GM19395 (cell line): Measurements from ENCODE around the gene ICA1L.

ENCODE experiments used
- ATAC-seq: cut with Tn5 transposase; IDR thresholded peaks from one replicate; pipeline ENCODE4 v1.9.1; 2021; ENCODE audit warnings: mild to moderate bottlenecking, moderate library complexity; ENCODE audit not compliant: unreplicated experiment

The ICA1L gene

DNA sequence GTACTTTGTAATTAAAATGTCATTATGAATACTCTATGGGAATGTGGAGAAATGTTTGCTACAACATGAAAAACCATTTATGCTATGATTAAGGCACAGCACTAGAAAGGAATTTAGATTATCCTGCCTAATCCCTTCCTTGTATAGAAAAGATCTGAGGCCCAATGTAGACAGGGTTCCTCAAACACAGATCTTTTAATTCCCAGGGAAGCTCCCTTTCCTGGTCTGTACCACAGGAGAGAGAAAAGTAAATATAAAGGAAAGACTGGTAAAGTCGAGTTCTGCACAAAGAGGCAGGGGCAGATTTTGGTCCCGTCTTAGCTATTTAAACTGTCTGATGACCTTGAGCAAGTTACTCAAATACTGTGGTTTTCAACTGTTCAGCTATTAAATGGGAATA lies 84.7 kb downstream of the ICA1L start:
- ATAC-seq: no peak

GRCh38 chr2:202782940-202783558 lies 88.5 kb downstream of the ICA1L start:
- no peak for ATAC-seq

GRCh38 chr2:202780514-202781021 lies 91.0 kb downstream of the ICA1L start:
- ATAC-seq: peak; percentile 95

- no peak for ATAC-seq
These were observed 93.3 kb downstream of the ICA1L start for GRCh38 chr2:202778217-202778616.

- no peak for ATAC-seq
These were observed 97.5 kb downstream of the ICA1L start for GRCh38 chr2:202774104-202774503.

- ATAC-seq: no peak
These were observed 98.1 kb downstream of the ICA1L start for GRCh38 chr2:202773301-202773973.

DNA sequence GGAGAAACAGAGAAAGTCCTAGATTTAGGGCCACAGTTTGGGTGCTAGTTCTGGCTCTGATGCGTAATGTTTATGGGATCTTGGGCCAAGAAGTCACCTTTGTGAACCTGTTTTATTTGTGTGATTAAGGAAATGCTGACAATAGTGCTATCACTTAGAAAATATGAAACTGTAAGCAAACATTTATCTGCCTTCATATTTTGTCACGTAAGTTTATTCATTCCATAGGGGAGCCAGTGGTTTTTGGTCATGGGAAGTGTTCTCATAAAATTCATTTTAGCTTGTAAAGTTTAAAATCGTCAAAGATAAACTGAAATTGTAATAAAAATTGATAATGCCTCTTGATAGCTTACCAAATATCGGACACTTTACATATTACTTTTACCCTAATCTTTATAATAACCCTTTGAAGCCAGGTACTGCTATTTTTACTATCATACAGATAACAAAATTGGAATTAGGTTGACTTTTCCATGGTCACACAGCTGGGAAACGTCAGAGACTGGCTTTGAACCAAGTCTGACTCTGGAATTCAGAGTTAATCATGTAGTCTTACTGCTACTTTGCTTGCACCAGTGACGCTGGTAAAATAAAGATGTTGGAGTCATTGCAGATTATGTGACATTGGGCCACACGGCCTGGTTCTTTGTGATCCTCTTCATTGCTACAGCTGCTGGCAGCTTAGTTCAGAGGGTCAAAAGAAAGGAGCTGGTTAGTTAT lies 99.7 kb downstream of the ICA1L start:
- no peak for ATAC-seq

DNA sequence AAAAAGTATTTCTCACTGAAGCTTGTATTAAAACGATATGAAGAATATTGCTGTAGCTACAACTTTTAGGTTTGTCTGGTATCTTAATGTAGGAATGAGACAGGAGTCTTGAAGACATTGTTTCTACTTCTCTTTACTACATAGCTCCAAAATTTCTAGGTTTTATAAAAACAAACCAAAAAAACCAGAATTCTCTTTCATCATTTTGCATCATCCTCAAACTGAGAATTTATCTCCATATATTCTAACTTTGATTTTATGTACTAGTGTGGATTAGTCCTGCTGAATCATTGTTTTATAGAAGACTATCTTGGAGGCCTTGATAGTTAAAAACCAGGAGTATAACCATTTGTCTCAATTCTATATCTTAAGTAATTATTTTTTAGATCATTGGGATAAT lies 100.2 kb downstream of the ICA1L start:
- no peak for ATAC-seq

DNA sequence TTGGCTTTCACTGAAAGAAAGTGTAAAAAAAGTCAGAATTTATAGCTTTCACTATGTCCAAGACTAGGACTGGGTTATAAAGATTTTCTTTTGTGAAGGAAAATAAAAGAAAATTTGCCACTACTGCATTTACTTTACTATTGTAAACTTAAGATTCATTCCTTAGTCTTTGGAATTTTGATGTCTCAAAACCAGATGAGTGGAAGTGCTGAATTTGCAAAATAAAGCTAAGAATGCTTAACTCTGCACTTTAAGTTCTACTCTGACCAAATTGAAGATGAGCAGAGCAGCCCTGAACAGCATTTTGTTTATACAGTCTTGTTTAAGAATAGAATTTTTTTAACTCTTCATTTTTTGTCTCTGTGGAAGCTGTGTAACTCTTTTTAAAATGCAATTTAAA lies 102.4 kb downstream of the ICA1L start:
- ATAC-seq: no peak

GRCh38 chr2:202768273-202768672 lies 103.3 kb downstream of the ICA1L start:
- ATAC-seq: no peak

GRCh38 chr2:202765436-202765835 lies 106.1 kb downstream of the ICA1L start:
- no peak for ATAC-seq

DNA sequence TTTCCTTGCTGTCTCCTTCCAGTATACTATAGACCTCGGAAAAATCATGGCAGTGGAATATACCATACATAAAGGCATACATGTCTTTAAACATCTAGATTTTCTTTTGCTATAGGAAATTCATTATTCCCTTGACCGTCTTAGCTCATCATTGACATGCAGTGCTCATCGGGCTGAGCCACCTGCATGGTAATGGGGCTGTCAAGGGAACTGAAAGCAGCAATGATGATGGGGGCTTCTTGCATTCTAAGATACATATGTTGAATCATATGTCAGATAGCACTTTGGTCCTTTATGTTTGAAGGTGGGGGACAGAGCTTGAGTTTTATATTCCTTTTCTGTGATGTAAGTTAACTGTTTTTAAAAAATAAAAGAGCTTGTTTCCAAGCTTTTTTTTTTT lies 106.6 kb downstream of the ICA1L start:
- ATAC-seq: no peak

DNA sequence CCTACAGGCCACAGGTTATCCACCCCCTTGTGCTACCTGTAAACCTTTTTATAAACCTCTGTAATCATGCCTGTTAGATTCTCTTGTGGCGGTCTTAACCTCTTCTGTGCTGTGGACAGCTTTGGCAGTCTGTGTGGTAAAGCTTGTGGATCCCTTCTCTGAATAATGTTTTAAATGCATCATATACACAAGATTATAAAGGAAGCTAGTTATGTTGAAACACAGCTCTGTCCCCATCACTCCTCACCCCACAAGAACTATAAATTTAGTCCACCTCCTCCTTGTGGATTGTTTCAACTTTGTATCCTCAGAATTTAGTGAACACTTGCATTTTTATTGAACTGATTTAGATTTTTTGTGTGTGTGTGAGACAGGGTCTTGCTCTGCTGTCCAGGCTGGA lies 107.7 kb downstream of the ICA1L start:
- no peak for ATAC-seq

GRCh38 chr2:202762556-202762955 lies 109.0 kb downstream of the ICA1L start:
- ATAC-seq: no peak

GRCh38 chr2:202760848-202761247 lies 110.7 kb downstream of the ICA1L start:
- no peak for ATAC-seq

DNA sequence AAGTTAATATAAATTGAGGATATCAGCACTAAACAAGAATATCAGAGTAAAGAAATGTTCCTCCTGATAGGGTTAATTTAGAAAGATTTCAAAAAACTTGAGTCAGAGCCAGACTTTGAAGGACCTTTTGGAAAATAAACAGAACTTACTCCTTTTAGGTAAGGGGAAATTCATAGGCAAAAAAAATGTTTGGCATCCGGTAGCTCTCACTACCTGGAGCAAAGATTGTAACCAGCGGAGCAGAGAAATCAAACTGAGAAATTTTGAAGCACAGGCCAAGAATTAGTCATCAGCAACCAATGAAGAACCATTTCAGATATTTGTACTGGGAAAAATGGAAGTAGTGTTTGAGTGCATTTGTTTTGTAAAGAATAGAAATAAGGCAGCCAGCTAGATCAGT lies 113.0 kb downstream of the ICA1L start:
- no peak for ATAC-seq

DNA sequence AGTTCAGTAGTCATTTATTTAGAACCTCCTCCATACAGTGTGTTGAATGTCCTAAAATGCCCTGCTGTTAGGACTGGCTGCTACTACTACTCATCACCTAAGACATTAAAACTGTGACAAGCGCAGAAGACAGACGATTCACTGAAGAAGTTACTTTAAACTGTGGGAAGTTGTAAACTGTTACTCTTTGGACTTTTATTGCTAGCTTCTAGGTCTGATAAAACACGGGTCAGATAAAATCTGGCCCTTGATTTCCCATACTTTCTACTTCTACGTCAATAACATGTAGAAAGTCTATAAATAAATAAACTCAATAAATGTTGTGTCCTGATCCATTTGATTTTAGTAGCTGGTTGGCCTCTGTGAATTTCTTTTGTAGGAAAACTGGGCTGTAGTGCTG lies 113.4 kb downstream of the ICA1L start:
- ATAC-seq: no peak

DNA sequence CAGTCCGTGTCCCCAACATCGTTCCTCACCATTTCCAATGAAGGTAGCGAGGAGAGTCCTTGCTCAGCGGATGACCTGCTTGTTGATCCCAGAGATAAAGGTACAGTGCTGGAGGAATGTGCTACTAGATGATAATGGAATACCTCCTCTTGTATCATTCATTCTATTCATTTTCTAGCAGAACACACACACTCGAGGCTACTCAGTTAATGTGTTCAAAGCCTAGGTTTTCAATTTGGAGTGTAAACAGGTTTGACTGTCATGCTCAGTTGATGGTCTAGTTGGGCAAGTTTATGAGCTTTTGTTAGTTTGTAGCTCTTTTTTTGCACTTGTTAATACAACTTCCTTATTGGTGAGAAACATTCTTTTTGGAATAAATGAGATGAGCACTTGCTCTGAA lies 114.2 kb downstream of the ICA1L start:
- ATAC-seq: no peak

- no peak for ATAC-seq
These were observed 115.0 kb downstream of the ICA1L start for GRCh38 chr2:202756598-202756997.

DNA sequence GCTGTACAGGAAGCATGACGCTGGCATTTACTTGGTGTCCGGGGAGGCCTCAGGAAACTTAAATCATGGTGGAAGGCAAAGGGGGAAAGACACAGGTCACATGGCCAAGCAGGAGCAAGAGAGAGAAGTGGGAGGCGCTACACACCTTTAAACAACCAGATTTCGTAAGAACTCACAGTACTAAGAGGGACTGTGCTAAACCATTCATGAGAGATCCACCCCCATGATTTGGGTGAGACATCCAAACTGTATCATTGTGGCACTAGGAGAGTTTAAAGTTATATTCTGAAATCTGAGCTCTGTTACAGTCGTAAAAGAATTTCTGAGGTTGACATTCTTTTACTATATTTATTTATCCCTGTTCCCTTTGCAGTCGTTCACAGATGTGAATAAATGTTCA lies 116.6 kb downstream of the ICA1L start:
- no peak for ATAC-seq

GRCh38 chr2:202752071-202752470 lies 119.5 kb downstream of the ICA1L start:
- ATAC-seq: no peak
